IPS-NIHi7 (cell line): ENCODE data around the gene GLRA1.
"Not testable (repeated sequence)": the region's sequence is repeated elsewhere in the genome, so short reads cannot be mapped to it uniquely, and the experiment has no call there.

Source experiments
- DNase-seq: peaks from one replicate; pipeline ENCODE4 v3.0.0; 2012; ENCODE audit warnings: mixed read lengths; ENCODE audit errors: extremely low spot score

The GLRA1 gene

GRCh38 chr5:151819830-151820229 is 104.8 kb downstream of the GLRA1 start:
- DNase-seq, result no peak

GRCh38 chr5:151815051-151815450 is 109.6 kb downstream of the GLRA1 start:
- DNase-seq, result no peak

DNA sequence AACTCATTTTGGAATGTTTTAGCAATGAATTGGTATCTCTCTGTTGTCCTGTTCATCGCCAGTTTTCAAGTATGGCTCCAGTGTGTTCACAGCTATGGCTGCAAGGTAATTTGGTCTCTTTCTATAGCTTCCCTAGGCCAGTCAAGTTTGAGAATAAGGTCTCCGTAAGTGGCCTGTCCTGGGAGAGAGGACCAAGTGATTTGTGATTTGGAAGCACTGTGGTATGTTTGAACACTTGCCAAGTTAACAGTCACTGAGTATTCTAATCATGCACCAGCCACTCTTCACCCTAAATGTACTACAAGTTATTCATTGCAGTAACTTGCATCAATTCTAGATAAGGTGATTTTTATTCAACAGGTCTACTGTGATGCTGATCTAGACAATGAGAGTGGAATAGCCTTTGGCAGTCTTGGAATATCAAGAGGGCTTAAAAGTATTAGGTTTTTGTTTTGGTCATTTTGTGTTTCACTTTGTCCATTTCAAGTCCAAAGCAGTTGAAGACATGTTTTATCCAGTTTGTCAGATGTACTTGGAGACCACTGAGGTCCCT is 111.8 kb downstream of the GLRA1 start:
- DNase-seq, result no peak

DNA sequence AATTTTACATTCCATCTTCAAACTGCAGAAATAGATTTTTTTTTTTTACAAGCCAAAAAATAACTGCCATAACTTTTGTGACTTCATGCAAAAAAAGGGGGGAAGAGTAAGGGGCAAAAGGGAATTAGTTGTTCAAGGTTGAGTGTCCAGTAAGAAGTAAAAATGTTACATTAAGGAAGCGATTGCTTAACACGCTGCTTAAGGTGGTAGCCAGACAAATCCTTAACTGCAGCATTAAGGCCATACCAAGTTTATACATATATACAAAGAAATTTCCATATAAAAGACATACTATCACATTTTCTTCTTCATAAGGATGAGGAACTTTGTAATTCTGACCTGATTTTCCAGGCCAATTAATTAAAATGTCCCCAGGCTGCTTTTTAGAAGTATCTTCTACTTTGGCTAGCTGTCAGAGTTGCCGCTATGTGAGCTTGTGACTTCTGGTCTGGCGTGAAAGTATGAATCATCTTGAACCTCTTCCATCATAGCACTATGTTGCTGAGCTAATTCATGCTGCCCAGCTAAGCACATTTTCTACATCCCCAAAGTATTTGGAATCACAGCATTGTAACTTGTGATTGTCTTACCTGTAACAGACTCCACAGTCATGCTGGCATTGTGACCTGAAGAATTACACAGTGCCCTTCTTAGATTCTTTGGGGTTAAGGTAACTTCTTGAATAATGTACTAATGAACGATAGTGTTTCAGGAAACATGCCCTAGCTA is 112.9 kb downstream of the GLRA1 start:
- DNase-seq, result no peak

GRCh38 chr5:151810897-151811296 is 113.8 kb downstream of the GLRA1 start:
- no peak for DNase-seq

DNA sequence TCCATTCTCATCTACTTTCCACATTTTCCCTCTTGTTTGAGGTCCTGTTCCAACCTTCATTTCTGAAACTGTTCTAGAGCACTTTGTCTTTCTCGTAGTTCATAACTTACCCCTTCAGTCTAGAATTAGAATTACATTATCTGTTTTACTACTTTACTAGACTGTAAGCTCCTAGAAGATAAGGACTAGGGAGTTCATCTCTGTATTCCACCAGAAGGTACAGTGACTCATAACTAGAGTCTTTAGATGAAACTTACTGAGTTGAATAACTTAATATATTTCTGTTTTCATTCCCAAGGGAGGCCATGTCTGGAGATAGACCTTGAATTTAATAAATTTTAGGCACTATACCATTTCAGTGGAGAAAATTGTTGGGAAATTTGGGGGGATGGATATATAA is 114.2 kb downstream of the GLRA1 start:
- no peak for DNase-seq

DNA sequence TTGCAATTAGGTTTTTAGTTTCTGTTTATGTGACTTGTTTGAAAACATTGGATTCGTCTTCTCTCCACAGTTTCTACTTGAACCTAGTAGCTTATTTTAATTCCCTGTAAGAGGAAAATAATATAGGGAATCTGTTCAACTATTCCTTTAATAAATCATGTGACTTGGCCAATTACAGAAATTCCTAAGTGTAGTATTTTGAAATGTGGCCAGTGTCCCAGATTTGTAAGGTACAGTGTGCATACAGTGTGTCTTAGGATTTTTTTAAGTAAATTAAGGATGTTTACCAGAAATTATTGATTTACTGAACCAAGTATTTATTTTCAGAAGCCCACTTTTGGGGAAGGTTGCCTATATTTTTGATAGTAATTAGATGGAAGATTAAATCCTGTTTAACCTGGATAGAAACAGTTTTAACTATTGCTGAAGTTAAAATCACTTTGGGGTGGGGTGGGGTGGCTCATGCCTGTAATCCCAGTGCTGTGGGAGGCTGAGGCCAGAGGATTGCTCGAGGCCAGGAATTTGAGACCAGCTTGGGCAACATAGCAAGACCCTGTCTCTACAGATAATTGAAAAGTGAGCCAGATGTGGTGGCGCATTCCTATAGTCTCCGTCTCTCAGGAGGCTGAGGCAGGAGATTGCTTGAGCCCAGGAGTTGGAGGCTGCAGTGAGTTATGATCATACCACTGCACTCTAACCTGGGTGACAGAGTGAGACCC is 116.0 kb downstream of the GLRA1 start:
- no peak for DNase-seq

DNA sequence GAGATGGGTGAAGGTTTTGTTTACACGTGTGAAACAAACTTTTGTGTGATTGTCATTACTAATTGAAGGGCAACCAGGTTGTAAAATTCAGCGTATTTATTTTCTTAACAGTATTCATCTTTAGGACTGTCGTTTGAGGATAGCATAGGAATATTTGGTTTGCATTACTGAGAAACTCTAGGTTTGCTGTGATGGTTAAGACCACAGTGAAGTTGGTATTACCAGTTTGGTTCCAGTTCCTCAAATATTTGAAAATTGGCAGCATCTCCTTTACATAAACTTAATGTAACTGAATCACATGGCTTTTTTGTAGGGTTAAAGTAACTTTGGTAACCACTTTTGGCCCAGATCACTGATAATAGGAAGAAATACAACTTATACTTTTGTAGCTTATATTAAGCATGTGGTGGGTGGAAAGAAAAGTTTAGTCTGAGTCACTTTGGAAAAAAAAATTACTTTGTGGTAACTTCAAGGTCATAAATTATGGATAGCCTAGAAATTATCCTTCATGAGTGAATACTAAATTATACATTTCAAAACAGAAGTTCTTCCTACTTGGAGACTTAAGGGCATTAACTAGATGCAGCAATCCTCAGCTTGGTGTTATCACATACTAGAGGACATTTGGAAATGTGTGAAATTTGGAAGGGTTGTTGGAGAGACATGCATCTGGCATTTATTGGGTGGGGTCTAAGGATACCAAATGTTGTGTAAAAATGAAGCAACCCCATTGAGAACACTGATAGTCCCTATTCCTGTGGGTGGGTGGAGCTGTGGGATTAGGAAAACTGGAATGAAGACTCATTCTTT is 119.0 kb downstream of the GLRA1 start:
- no peak for DNase-seq

- no peak for DNase-seq
Observed at GRCh38 chr5:151800532-151800931, 124.1 kb downstream of the GLRA1 start.

DNA sequence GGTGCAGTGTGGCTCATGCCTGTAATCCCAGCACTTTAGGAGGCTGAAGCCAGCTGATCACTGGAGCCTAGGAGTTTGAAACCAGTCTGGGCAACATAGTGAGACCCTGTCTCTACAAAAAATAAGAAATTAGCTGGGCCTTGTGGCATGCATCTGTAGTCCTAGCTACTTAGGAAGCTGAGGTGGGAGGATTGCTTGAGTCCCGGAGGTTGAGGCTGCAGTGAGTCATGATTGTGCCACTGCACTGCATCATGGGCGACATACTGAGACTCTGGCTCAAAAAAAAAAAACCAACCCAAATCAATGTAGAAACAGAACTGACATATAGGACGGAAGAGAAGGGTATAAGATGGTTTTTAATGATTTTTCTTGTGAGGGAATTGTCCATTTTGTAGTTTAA is 125.2 kb downstream of the GLRA1 start:
- no peak for DNase-seq

- DNase-seq, result no peak
Observed at GRCh38 chr5:151798674-151799073, 126.0 kb downstream of the GLRA1 start.

DNA sequence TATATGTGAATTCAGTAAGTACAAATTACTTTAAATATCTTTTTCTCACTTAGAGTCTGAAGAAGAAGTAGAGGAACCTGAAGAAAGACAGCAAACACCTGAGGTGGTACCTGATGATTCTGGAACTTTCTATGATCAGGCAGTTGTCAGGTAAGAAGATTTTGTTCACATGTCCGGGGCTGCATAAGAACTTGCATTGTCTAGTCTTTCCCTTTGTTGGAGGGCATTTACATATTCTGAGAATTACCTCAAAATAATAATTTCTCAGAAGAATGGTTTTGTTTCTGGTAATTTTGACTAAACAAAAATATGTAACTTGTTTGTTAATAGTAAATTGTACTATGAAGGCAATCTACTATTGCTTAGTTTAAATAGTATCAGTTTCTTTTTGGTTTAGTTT is 129.2 kb downstream of the GLRA1 start:
- DNase-seq, result no peak

GRCh38 chr5:151793358-151793757 is 131.3 kb downstream of the GLRA1 start:
- no peak for DNase-seq

DNA sequence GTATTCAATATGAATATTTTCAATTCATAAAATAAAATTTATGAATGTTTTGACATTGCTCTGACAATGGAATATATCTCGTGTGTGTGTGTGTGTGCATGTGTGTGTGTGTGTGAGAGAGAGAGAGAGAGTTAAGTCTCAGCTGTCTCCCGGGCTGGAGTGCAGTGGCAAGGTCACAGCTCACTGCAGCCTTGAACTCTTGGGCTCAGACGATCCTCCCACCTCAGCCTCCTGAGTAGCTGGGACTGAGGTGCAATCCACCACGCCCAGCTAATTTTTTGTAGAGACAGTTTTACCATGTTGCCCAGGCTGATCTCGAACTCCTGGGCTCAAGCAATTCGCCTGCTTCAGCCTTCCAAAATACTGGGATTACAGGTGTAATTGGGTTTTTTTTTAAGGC is 136.8 kb downstream of the GLRA1 start:
- no peak for DNase-seq

GRCh38 chr5:151786468-151786867 is 138.2 kb downstream of the GLRA1 start:
- DNase-seq, result no peak

DNA sequence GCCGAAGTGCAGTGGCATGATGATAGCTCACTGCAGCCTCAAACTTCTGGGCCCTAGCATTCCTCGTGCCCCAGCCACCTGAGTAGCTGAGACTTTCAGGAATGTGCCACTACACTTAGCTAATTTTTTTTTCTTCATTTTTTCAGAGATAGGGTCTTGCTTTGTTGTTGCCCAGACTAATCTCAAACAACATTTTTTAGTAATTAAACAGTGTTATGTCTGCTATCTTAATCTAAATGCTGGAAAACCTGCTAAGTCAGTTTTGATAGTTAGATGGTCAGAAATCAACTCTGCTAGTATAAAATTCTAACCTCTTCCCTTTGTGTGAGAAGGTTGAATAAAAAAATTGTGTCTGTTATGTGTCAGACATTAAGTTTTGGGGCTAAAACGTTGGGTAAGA is 140.5 kb downstream of the GLRA1 start:
- DNase-seq, result no peak

DNA sequence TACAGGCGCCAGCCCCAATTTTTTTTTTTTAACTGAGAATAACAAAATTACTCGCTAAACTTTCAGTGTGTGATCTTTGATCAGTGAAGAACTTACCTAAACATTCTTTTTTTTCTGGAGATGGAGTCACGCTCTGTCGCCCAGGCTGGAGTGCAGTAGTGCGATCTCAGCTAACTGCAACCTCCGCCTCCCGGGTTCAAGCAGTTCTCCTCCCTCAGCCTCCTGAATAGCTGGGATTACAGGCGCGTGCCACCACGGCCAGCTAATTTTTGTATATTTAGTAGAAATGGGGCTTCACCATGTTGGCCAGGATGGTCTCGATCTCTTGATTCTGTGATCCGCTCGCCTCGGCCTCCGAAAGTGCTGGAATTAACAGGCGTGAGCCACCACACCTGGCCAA is 141.0 kb downstream of the GLRA1 start:
- not testable (repeated sequence) for DNase-seq

DNA sequence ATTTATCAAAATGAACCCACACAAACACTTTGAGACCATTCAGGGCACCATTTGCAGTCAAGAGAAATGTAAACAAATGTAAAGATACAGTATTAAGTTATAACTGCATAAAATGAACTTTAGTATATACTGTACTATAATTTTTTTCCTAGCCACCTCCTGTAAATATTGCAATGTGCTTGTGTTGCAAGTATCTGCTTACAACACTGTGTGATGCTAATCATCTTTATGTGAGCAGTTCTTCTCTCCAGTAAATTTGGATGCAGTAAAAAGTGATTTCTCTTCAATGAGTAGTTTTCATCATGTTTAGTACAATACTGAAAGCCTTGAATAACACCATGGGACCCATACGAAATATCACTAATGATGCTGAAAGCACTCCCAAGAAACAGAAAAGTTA is 143.4 kb downstream of the GLRA1 start:
- DNase-seq, result no peak

DNA sequence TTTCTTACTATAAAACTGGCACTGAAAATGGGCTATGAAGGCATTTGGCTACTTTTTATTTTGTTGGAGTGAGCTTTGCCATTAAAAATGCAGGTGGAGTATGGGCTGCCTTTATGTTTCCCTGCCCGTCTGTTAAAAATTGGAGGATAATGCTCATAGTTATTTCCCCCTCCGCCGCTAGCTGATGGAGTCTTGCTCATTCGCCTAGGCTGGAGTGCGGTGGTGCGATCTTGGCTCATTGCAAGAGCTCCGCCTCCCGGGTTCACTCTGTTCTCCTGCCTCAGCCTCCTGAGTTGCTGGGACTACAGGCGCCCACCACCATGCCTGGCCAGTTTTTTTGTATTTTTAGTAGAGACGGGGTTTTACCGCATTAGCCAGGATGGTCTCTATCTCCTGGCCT is 144.3 kb downstream of the GLRA1 start:
- DNase-seq, result no peak

GRCh38 chr5:151779531-151780125 is 145.0 kb downstream of the GLRA1 start:
- no peak for DNase-seq

- no peak for DNase-seq
Observed at GRCh38 chr5:151775025-151775606, 149.5 kb downstream of the GLRA1 start.

GRCh38 chr5:151773951-151774350 is 150.7 kb downstream of the GLRA1 start:
- no peak for DNase-seq
